HG03045 (cell line): ENCODE measurements around the gene AKT1.
"Not testable (repeated sequence)": the region's sequence is repeated elsewhere in the genome, so short reads cannot be mapped to it uniquely, and the experiment has no call there.

Experiments used
- ATAC-seq: cut with Tn5 transposase; IDR thresholded peaks from one replicate; pipeline ENCODE4 v1.9.1; 2021; ENCODE audit warnings: mild to moderate bottlenecking, moderate library complexity; ENCODE audit not compliant: unreplicated experiment

Gene AKT1

GRCh38 chr14:104819361-104819781 is 23.8 kb upstream of the AKT1 start:
- ATAC-seq = no peak

- no peak for ATAC-seq
Observed at GRCh38 chr14:104818714-104819161, 23.2 kb upstream of the AKT1 start.

GRCh38 chr14:104817930-104818713 is 22.6 kb upstream of the AKT1 start:
- no peak for ATAC-seq

- ATAC-seq = no peak
Observed at GRCh38 chr14:104816616-104816884, 21.0 kb upstream of the AKT1 start.

GRCh38 chr14:104814701-104815100 is 19.2 kb upstream of the AKT1 start:
- not testable (repeated sequence) for ATAC-seq

- ATAC-seq = no peak
Observed at GRCh38 chr14:104813286-104813685, 17.7 kb upstream of the AKT1 start.

- ATAC-seq = no peak
Observed at GRCh38 chr14:104810316-104810715, 14.8 kb upstream of the AKT1 start.

GRCh38 chr14:104808456-104808855 is 12.9 kb upstream of the AKT1 start:
- no peak for ATAC-seq

GRCh38 chr14:104806625-104807465 is 11.3 kb upstream of the AKT1 start:
- ATAC-seq = no peak

- ATAC-seq = no peak
Observed at GRCh38 chr14:104805941-104806624, 10.5 kb upstream of the AKT1 start.

GRCh38 chr14:104805326-104805678 is 9.8 kb upstream of the AKT1 start:
- ATAC-seq = no peak

- ATAC-seq = no peak
Observed at GRCh38 chr14:104804481-104805325, 9.2 kb upstream of the AKT1 start.

- no peak for ATAC-seq
Observed at GRCh38 chr14:104803912-104804410, 8.4 kb upstream of the AKT1 start.

- ATAC-seq = no peak
Observed at GRCh38 chr14:104803280-104803911, 7.8 kb upstream of the AKT1 start.

- ATAC-seq = no peak
Observed at GRCh38 chr14:104802394-104803184, 7.0 kb upstream of the AKT1 start.

GRCh38 chr14:104801520-104802393 is 6.2 kb upstream of the AKT1 start:
- no peak for ATAC-seq

GRCh38 chr14:104800771-104801519 is 5.4 kb upstream of the AKT1 start, which contains the start of gene ZBTB42:
Gene ZBTB42, plus strand, starts transcription at chr14:104801101. Its CDS starts 97 bp downstream, at chr14:104801198.
- peak; percentile 38 for ATAC-seq
